OCI-LY7 (cell line): ENCODE results near the gene CCDC187. TPM values are rescaled to one million over a fixed set of nuclear protein-coding genes. Genes with fewer than 3 reads are reported as not detected.

Experiments used
- BruUV-seq: library from RNA; stranded (reverse); fragments of 400-500 nt; replicated peaks from 2 replicates; lab custom pipeline; 2021; lab: Mats Ljungman, UMichigan
- CTCF ChIA-PET: fragments of 300-600 bp; sonication (Branson Sonifier 250); formaldehyde crosslinking; loops from one replicate; lab custom pipeline; 2022; ENCODE audit warnings: antibody characterized with exemption; ENCODE audit not compliant: unreplicated experiment; lab: Charles Lee
- POLR2A ChIA-PET: fragments of 300-600 bp; sonication (Branson Sonifier 250); formaldehyde crosslinking; loops from one replicate; lab custom pipeline; 2022; ENCODE audit warnings: antibody characterized with exemption; lab: Charles Lee
- DNase-seq: peaks from one replicate; pipeline ENCODE4 v3.0.0-alpha.2; 2015; ENCODE audit warnings: low spot score
- H2AFZ ChIP-seq: fragments of 200-600 bp; sonication (generic), shearing (Covaris generic); 2 replicates; pipeline ENCODE4 v1.6.1; 2014; ENCODE audit warnings: mild to moderate bottlenecking, antibody characterized with exemption, low read length, moderate library complexity
- H3K27ac ChIP-seq: fragments of 200-600 bp; sonication (generic); 2 replicates; pipeline ENCODE4 v1.5.1; 2014; ENCODE audit warnings: mixed run types, low read depth, mild to moderate bottlenecking, moderate library complexity, low read length, inconsistent platforms; ENCODE audit not compliant: poor library complexity, severe bottlenecking
- H3K36me3 ChIP-seq: fragments of 200-600 bp; sonication (generic); 2 replicates; pipeline ENCODE4 v1.6.1; 2014; ENCODE audit warnings: mild to moderate bottlenecking, antibody characterized with exemption, low read length, moderate library complexity, mixed read lengths; ENCODE audit not compliant: insufficient read depth
- H3K4me1 ChIP-seq: fragments of 200-600 bp; sonication (generic); 2 replicates; pipeline ENCODE4 v1.5.1; 2014; ENCODE audit warnings: mild to moderate bottlenecking, low read length; ENCODE audit not compliant: insufficient read depth, poor library complexity, severe bottlenecking
- H3K4me2 ChIP-seq: fragments of 200-600 bp; sonication (generic); 2 replicates; pipeline ENCODE4 v1.6.1; 2014; ENCODE audit warnings: mild to moderate bottlenecking, low read length
- H3K4me3 ChIP-seq: fragments of 200-600 bp; sonication (generic); 2 replicates; pipeline ENCODE4 v1.5.1; 2014; ENCODE audit warnings: mild to moderate bottlenecking, low read depth, low read length; ENCODE audit not compliant: poor library complexity, severe bottlenecking
- H3K79me2 ChIP-seq: fragments of 200-600 bp; sonication (generic); 2 replicates; pipeline ENCODE4 v1.6.1; 2016; ENCODE audit warnings: low read depth, mild to moderate bottlenecking, low read length, moderate library complexity, mixed read lengths; ENCODE audit not compliant: insufficient read depth
- H3K9me2 ChIP-seq: fragments of 200-600 bp; sonication (generic); 2 replicates; pipeline ENCODE4 v1.6.1; 2016; ENCODE audit warnings: mild to moderate bottlenecking, low read length, mixed read lengths; ENCODE audit not compliant: insufficient read depth
- H3K9me3 ChIP-seq: fragments of 200-600 bp; sonication (generic); 2 replicates; pipeline ENCODE4 v1.6.1; 2014; ENCODE audit warnings: mild to moderate bottlenecking, mixed run types, low read length, mixed read lengths
- H4K20me1 ChIP-seq: fragments of 200-600 bp; sonication (generic); 2 replicates; pipeline ENCODE4 v1.6.1; 2014; ENCODE audit warnings: mild to moderate bottlenecking, antibody characterized with exemption, low read length, moderate library complexity, mixed read lengths; ENCODE audit not compliant: insufficient read depth
- CTCF ChIP-seq: fragments of 200-600 bp; sonication (generic); conservative IDR thresholded peaks from 2 replicates; pipeline ENCODE4 v1.5.1; 2014; ENCODE audit warnings: mild to moderate bottlenecking, antibody characterized with exemption, low read length, moderate library complexity, mixed read lengths
- EZH2phosphoT487 ChIP-seq: fragments of 200-600 bp; sonication (generic); IDR thresholded peaks from 2 replicates; pipeline ENCODE4 v1.6.1; 2018; ENCODE audit warnings: low read depth, borderline replicate concordance, mild to moderate bottlenecking, mixed run types, antibody characterized with exemption, low read length, moderate library complexity, mixed read lengths
- intact Hi-C: fragments of 100-400 bp; cut with micrococcal nuclease; formaldehyde crosslinking; loops from one replicate; pipeline ENCODE4 v1.10.0; 2022; ENCODE audit not compliant: unreplicated experiment
- total RNA-seq, 2 experiments: library from RNA; depleted of rRNA in 1 of 2; stranded (reverse); fragments of >200 nt in 1 of 2; shearing (Covaris generic) in 1 of 2; gene quantifications; 2 replicates each; pipeline ENCODE4 v1.2.3, GENCODE V29; 2014 to 2022

CCDC187 gene
- total RNA-seq, 2 experiments from 2014 or later: not detected

DNA sequence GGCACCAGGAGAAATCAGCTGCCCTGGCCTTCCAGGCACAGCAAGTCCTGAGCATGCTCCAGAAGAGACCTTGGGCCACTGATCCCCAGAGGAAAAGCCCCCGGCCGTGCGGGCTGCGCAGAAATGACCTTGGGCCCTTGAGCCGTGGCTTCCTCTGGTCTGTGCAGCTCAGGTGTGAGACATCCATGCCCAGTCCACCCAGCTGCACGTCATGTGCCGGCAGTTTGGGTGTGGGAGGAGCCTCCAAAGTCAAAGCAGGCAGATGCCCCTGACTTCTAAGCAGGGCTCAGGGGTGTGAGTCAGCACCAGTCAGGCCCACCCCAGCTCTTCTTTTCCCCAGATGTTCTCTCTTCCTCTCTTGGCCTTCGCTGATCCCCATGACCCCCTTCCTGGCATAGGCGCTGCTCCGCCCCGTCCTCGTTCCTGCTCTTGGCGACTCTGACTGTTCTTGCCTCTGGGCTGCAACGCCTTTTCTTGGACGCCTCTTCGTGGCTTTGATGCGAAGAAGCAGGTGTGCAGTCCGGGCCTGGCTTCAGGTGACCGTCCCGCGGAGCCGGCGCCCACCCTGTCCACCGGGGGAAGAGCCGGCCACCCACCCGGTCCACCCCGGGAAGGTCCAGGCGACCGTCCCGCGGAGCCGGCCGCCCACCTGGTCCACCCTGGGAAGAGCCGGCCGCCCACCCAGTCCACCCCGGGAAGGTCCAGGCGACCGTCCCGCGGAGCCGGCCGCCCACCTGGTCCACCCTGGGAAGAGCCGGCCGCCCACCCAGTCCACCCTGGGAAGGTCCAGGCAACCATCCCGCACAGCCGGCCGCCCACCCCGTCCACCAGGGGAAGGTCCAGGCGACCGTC, 52.4 kb downstream of the CCDC187 start:
- intact Hi-C loops: no loop called here
- no peak overlapping the region for H2AFZ ChIP-seq
- POLR2A ChIA-PET: no interaction called here
- no peaks in the 10 kb centered on the region for H3K79me2 ChIP-seq
- H3K4me1 ChIP-seq: peaks cover 2% of the 10 kb centered on the region
- no peaks in the 10 kb centered on the region for H3K9me2 ChIP-seq
- no peaks in the 10 kb centered on the region for H3K9me3 ChIP-seq
- H3K4me2 ChIP-seq: no peak overlapping the region
- CTCF ChIA-PET: no interaction called here
- no peak overlapping the region for H3K4me3 ChIP-seq
- no peak for DNase-seq
- H3K27ac ChIP-seq: no peak overlapping the region
- no peaks in the 10 kb centered on the region for H3K36me3 ChIP-seq
- BruUV-seq: no TSS peak
- H4K20me1 ChIP-seq: no peaks in the 10 kb centered on the region
- TF ChIP-seq CTCF: no peak
- TF ChIP-seq EZH2phosphoT487: no peak

DNA sequence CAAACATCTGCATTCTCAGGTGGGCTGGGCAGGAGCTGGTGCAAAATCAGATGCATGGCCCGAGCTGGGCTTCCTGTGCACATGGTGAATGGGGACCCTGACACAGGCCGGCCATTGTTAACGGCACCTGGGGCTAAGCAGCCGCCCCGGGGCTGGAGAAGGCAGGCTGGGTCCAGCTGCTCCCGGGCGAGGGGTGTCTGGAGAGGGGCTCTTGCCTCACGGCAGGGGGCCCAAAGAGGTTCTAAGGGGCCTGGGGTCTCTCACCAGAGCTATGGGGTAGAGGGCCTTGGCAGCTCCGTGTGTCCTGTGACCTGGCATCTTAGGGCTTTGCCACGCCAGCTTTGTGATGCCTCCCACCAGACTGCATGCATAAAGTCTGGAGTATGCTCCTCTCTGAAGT, 53.2 kb downstream of the CCDC187 start:
- no peak overlapping the region for H3K4me3 ChIP-seq
- H3K36me3 ChIP-seq: no peaks in the 10 kb centered on the region
- no peak for DNase-seq
- TF ChIP-seq EZH2phosphoT487 (no peak), CTCF (no peak)
- BruUV-seq: no TSS peak
- H3K9me3 ChIP-seq: no peaks in the 10 kb centered on the region
- no peaks in the 10 kb centered on the region for H3K79me2 ChIP-seq
- intact Hi-C loops: no loop called here
- H2AFZ ChIP-seq: no peak overlapping the region
- H3K27ac ChIP-seq: no peak overlapping the region
- H3K4me2 ChIP-seq: no peak overlapping the region
- ChIA-PET POLR2A (no interaction called here), CTCF (no interaction called here)
- H3K9me2 ChIP-seq: no peaks in the 10 kb centered on the region
- peaks cover 9% of the 10 kb centered on the region for H3K4me1 ChIP-seq
- no peaks in the 10 kb centered on the region for H4K20me1 ChIP-seq

DNA sequence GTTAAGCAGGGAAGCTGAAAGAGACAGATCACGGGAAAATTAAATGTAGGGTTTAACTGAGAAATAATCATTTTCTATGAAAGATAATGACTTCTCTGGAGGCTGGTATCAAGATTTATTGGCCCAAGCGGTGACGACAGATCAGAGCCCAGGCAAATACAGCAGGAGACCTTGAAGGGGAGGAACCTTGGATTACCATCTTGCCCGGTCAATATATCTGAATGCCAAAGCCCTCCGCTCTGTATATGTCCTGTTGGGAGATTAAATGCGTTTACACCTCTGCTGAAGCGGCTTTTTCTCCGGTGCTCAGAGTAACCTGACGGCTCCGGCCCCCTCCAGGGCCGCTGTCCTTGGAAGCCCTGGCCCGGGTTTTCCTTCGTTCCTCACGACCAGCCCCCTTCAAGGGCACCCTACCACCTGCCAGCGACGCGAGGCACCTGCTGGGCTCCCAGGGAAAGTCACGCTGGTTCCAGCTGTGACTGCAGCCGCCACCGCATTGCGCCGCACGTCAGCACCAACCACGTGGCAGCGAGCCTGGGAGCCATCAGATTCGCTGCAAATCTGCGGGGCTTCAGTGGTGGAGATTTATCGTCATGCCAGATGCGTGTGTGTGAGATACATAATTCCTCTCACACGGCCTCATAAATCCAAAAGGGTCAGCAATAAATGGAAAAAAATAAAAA, 53.9 kb downstream of the CCDC187 start:
- Histone ChIP-seq H3K4me2 (no peak overlapping the region), H3K9me2 (no peaks in the 10 kb centered on the region), H3K4me3 (no peak overlapping the region), H3K36me3 (no peaks in the 10 kb centered on the region), H2AFZ (no peak overlapping the region), H3K9me3 (no peaks in the 10 kb centered on the region), H3K79me2 (peaks cover 2% of the 10 kb centered on the region; the same call in 1 of the 2 replicates), H3K27ac (no peak overlapping the region), H3K4me1 (peaks cover 9% of the 10 kb centered on the region), H4K20me1 (0 out of 2 replicates have a peak, but pooled peaks cover under 1% of the 10 kb centered on the region)
- DNase-seq: no peak
- TF ChIP-seq EZH2phosphoT487: no peak
- no peak for TF ChIP-seq CTCF
- BruUV-seq: no TSS peak
- ChIA-PET POLR2A (no interaction called here), CTCF (no interaction called here)
- intact Hi-C loops: no loop called here
